Measurements from ENCODE around the gene LRCH1.
"Not testable (repeated sequence)": the region's sequence is repeated elsewhere in the genome, so short reads cannot be mapped to it uniquely, and the experiment has no call there.

Gene LRCH1, protein sequence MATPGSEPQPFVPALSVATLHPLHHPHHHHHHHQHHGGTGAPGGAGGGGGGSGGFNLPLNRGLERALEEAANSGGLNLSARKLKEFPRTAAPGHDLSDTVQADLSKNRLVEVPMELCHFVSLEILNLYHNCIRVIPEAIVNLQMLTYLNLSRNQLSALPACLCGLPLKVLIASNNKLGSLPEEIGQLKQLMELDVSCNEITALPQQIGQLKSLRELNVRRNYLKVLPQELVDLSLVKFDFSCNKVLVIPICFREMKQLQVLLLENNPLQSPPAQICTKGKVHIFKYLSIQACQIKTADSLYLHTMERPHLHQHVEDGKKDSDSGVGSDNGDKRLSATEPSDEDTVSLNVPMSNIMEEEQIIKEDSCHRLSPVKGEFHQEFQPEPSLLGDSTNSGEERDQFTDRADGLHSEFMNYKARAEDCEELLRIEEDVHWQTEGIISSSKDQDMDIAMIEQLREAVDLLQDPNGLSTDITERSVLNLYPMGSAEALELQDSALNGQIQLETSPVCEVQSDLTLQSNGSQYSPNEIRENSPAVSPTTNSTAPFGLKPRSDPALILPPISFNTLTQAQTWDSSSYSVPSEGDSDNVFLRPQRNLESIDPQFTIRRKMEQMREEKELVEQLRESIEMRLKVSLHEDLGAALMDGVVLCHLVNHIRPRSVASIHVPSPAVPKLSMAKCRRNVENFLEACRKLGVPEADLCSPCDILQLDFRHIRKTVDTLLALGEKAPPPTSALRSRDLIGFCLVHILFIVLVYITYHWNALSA

GRCh38 chr13:46552889-46553520 is at the start of gene LRCH1:
LRCH1 (plus strand) TSS chr13:46553170; CDS start chr13:46553397, 227 bp downstream.
- peak; percentile 77 for DNase-seq

GRCh38 chr13:46504036-46504435 is 48.9 kb upstream of the LRCH1 start:
- DNase-seq: no peak

- no peak for DNase-seq
Observed at GRCh38 chr13:46507981-46508380, 45.0 kb upstream of the LRCH1 start.

DNA sequence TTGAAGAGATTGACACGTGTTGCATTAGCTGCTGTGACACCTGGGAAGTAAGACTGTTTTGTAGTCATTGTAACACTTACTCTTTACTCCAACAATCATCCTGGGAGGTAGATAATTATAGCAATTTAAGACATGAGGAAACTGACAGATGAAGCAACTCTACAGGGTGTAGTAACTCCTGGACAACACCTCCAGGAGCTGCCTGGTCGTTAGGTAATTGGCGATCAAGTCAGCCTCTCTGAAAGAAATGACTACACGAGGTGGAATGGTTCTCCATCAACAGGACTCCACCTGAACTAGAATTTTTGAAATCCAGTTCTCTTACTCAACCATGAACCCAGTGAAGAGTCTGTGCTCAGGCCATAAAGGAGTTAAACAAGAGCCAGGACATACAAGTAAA is 43.0 kb upstream of the LRCH1 start:
- DNase-seq: no peak

DNA sequence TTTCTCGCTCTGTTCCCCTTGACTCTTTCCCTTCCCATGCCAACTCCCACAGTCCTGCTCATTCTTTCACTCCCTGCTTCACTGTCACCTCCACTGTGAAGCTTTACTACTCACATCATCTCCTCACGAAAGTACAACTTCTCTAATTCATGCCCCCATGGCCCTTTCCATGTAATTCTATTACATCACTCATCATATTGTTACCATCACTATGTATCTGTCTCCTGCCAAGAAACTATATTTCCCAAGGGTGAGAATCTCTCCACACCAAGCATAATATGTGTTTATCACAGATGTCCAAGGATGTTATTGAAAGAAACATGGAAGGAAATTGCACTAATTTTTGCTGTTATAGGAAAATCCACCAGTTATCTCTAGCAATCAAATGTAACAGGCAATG is 37.2 kb upstream of the LRCH1 start:
- DNase-seq: no peak

DNA sequence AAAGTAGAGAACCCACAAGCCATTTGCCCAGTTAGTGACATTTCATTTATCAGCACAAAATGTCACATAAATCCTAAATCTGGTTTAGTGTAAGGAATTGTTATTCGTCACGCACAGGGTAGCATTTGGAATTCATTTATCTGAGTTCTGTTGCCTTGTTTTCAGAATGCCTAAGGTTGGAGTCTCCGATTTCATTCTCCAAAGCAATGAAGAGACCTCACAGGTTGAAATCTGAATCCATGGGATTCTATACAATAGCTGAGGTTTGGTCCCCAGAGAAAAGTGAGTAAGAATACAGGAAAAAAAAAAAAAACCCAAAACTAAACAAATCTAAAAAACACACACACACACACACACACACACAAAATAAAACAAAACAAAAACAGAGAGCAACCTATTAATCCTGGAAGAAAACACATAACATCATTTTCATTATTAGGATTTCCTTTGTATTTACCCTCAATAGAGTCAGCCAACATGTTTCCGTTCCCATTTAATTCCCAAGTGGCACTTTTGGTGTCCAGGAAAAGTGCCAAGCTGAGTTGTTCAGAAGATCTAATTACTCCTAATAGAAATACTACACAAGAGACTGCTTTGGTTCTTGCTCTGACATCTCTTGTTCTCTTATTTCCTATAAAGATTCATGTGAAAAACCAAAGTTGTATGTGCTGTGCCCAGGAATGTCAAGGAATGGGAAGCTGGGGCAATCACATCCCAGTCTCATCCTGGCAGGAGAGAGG is 36.2 kb upstream of the LRCH1 start:
- no peak for DNase-seq

- not testable (repeated sequence) for DNase-seq
Observed at GRCh38 chr13:46517748-46518147, 35.2 kb upstream of the LRCH1 start.

GRCh38 chr13:46519182-46519581 is 33.8 kb upstream of the LRCH1 start:
- DNase-seq: no peak

DNA sequence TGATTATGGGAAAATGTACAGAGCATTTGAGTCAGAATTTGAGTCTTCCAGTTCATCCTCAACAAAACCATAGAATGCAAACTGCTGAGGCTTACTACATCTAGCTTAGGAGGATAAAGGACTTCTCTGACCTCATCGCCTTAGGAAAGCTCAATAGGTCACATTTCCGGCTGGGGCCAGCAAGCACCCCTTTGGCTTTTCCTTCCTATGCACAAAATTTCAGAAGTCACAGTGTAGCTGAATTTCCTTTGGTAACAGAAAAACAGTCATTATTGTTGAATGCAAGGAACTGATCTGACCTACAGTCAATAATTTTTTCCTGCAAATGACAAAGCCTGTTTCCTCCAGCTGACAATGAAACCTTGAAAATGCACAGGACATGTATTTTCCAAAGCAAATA is 32.8 kb upstream of the LRCH1 start:
- DNase-seq: no peak

DNA sequence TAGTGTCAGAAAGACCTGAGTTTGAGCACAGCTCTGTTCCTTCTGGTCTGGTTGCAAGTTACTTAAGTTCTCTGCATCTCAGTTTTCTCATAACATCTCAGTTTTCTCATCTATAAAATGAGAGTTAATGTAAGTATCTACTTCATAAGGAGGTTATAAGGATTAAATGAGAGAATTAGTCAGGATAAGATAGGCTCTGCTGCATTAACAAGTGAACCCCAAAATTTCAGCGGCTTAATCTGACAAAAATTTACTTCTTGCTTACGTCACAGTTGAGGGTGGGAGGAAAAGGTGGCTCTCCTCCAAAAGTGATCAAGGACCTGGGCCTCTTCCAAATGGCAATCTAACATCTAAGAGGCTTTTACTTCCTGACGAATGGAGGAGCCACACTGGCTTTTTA is 31.5 kb upstream of the LRCH1 start:
- no peak for DNase-seq

DNA sequence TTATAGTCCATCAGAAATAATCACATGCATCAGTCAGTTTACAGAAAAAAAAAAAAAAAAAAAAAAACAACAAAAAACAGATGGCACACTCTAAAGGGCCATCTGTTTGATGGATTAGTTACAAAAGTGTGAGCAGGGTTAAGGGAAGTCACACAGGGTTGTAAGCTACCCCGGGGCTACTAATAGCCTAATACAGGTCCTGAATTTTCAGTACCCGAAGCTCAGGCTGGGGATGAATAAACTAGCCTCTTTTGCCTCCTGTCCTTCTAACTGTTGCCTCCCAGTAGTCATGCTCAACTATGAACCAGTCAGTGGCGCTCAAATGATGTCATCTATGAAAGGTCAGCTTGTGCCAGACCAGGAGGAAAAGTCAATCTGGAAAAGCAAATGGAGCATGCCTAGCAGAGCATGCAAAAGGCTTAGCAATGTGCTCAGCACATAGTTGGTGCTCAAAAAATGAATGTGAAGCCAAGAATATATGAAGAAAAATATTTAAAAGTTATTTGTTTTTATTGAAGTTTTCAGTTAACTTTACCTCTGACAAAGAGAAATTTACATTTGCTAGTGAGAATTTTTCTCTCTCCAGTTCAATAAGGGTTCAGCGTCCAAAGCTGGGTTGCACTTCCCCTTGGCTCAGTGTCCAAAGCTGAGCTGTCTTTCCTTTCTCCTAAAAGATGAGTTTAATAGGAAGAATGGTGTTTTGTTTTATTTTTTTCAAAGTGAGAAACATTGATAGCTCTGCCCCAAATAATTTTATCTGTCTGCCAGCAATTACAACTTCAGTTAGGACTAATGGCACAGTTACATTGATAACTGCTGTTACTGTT is 30.8 kb upstream of the LRCH1 start:
- no peak for DNase-seq

- DNase-seq: no peak
Observed at GRCh38 chr13:46522748-46523030, 30.3 kb upstream of the LRCH1 start.

DNA sequence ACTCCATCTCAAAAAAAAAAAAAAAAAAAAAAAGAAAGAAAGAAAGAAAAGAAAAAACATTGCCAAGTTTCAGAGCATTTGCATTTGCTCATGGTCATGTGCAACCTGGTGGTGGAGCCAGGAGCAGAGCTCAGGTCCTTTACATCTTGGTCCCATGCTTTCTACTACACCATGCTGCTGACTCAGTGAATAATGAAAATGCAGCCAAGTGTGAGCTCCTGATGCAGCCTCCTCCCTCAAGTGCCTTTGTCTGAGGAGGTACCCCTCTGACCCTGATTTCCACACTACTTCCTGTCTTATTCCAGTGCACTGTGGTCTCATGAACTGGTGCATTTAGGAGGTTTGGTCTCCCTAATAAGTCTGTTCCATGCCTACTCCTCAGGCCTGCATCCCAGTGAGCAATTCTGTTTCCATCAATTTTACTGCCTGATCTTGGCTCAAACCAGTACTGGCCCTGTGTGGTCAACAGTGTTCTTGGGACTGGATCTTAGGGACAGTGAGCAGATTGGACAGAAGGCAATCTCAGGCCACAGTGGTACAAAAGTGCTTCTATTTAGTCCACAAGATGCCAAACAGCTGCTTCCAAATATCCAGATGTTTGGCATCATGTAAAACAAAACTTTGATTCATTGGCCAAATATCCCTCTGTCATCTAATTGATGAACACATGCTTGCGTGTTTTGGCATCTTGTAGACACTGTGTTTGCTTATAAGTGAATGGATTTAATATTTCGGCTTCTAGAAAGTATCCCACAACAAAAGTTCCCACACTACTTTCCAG is 28.8 kb upstream of the LRCH1 start:
- no peak for DNase-seq

DNA sequence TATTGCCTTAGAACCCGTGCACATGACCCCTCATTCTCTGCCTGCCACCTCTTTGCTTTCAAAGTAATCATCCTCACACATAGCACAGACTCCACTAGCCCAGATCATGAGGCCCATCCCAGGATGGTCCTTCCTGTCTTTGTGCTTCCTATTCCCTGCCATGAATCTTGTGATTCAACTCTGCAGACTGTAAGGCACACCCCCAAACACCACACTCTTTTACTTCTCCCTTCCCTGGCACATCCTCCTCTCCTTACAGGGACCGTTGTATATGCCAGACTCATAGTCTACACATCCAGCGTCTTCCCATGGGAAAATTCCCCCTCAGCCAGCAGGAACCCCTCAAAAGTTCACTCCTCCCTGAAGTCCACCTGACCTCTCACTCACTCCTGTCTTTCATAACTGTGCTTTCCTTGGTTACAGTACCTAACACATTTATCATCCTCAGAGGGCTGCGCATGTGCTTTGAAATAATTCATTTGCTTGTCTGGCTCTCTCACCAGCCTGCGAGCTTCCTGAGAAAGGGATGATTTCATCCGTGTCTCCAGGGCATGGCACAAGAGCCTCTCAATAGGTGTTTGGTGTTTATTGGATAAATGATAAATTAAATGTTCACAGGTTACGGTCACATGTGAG is 26.8 kb upstream of the LRCH1 start:
- DNase-seq: no peak

GRCh38 chr13:46526740-46527139 is 26.2 kb upstream of the LRCH1 start:
- no peak for DNase-seq

GRCh38 chr13:46527237-46527636 is 25.7 kb upstream of the LRCH1 start:
- DNase-seq: no peak

- no peak for DNase-seq
Observed at GRCh38 chr13:46529216-46529919, 23.6 kb upstream of the LRCH1 start.

- DNase-seq: no peak
Observed at GRCh38 chr13:46530084-46530935, 22.7 kb upstream of the LRCH1 start.

GRCh38 chr13:46531953-46532352 is 21.0 kb upstream of the LRCH1 start:
- no peak for DNase-seq
